Activated naive CD8-positive, alpha-beta T cell treated with anti-CD3 and anti-CD28 coated beads for 36 hours (primary cell): ENCODE results near the gene TMEM258. TPM values are rescaled to one million over a fixed set of nuclear protein-coding genes. Genes with fewer than 3 reads are reported as not detected.

Experiments used
- DNase-seq: peaks from one replicate; pipeline ENCODE4 v3.0.0; 2021
- H3K27ac Mint-ChIP-seq: one replicate; pipeline ENCODE4 v1.8.0; 2022; ENCODE audit warnings: mild to moderate bottlenecking, moderate library complexity, mixed read lengths
- H3K27me3 Mint-ChIP-seq: one replicate; pipeline ENCODE4 v1.8.0; 2022; ENCODE audit warnings: mild to moderate bottlenecking, mixed read lengths
- H3K36me3 Mint-ChIP-seq: one replicate; pipeline ENCODE4 v1.8.0; 2021; ENCODE audit warnings: mild to moderate bottlenecking, mixed read lengths
- H3K4me1 Mint-ChIP-seq: one replicate; pipeline ENCODE4 v1.8.0; 2021; ENCODE audit warnings: mixed read lengths
- H3K4me3 Mint-ChIP-seq: one replicate; pipeline ENCODE4 v1.8.0; 2022; ENCODE audit warnings: mild to moderate bottlenecking, moderate library complexity, mixed read lengths
- H3K9me3 Mint-ChIP-seq: one replicate; pipeline ENCODE4 v1.8.0; 2022; ENCODE audit warnings: mixed read lengths
- total RNA-seq, 2 experiments: library from RNA; stranded (reverse); gene quantifications; one replicate each; pipeline ENCODE4 v1.2.3, GENCODE V29; 2021

TMEM258 gene
- total RNA-seq, 2 experiments from 2014 or later: 143 TPM

GRCh38 chr11:61814247-61814957, 22.0 kb upstream of the TMEM258 start:
- Mint-ChIP-seq H3K9me3 (peaks cover 1% of the 10 kb centered on the region), H3K27me3 (peaks cover 48% of the 10 kb centered on the region), H3K36me3 (peaks cover 30% of the 10 kb centered on the region), H3K4me1 (peaks cover 9% of the 10 kb centered on the region), H3K27ac (peak overlapping the region; percentile 43), H3K4me3 (peak overlapping the region; percentile 93)
- no peak for DNase-seq

- H3K27ac Mint-ChIP-seq: no peak overlapping the region
- H3K36me3 Mint-ChIP-seq: peaks cover 36% of the 10 kb centered on the region
- DNase-seq: no peak
Observed at GRCh38 chr11:61812736-61813411, 20.5 kb upstream of the TMEM258 start.

GRCh38 chr11:61811831-61812230, 19.4 kb upstream of the TMEM258 start:
- peaks cover 1% of the 10 kb centered on the region for H3K9me3 Mint-ChIP-seq
- peaks cover 9% of the 10 kb centered on the region for H3K4me1 Mint-ChIP-seq
- no peak overlapping the region for H3K27ac Mint-ChIP-seq
- DNase-seq: no peak
- peaks cover 37% of the 10 kb centered on the region for H3K36me3 Mint-ChIP-seq
- peaks cover 34% of the 10 kb centered on the region for H3K27me3 Mint-ChIP-seq
- no peak overlapping the region for H3K4me3 Mint-ChIP-seq

More at GRCh38 chr11:61812736-61813411, 20.5 kb upstream of the TMEM258 start:
- Mint-ChIP-seq H3K27me3 (peaks cover 44% of the 10 kb centered on the region), H3K4me1 (peaks cover 9% of the 10 kb centered on the region), H3K4me3 (no peak overlapping the region), H3K9me3 (peaks cover 1% of the 10 kb centered on the region)

- Mint-ChIP-seq H3K27ac (no peak overlapping the region), H3K36me3 (peaks cover 37% of the 10 kb centered on the region), H3K4me1 (peaks cover 7% of the 10 kb centered on the region), H3K9me3 (peaks cover 1% of the 10 kb centered on the region), H3K27me3 (peaks cover 25% of the 10 kb centered on the region), H3K4me3 (no peak overlapping the region)
- no peak for DNase-seq
Observed at GRCh38 chr11:61810671-61811175, 18.3 kb upstream of the TMEM258 start.

GRCh38 chr11:61806785-61807184, 14.4 kb upstream of the TMEM258 start:
- Mint-ChIP-seq H3K4me1 (no peaks in the 10 kb centered on the region), H3K27me3 (no peaks in the 10 kb centered on the region), H3K4me3 (no peak overlapping the region), H3K27ac (no peak overlapping the region), H3K9me3 (no peaks in the 10 kb centered on the region), H3K36me3 (peaks cover 22% of the 10 kb centered on the region)
- DNase-seq: no peak

GRCh38 chr11:61805146-61805545, 12.7 kb upstream of the TMEM258 start:
- Mint-ChIP-seq H3K27ac (no peak overlapping the region), H3K4me3 (no peak overlapping the region), H3K36me3 (peaks cover 19% of the 10 kb centered on the region), H3K27me3 (no peaks in the 10 kb centered on the region), H3K4me1 (peaks cover 3% of the 10 kb centered on the region), H3K9me3 (no peaks in the 10 kb centered on the region)
- no peak for DNase-seq

- H3K27ac Mint-ChIP-seq: no peak overlapping the region
- H3K27me3 Mint-ChIP-seq: no peaks in the 10 kb centered on the region
- peaks cover 24% of the 10 kb centered on the region for H3K36me3 Mint-ChIP-seq
- H3K4me1 Mint-ChIP-seq: peaks cover 3% of the 10 kb centered on the region
- H3K4me3 Mint-ChIP-seq: no peak overlapping the region
- no peak for DNase-seq
- no peaks in the 10 kb centered on the region for H3K9me3 Mint-ChIP-seq
Observed at GRCh38 chr11:61803889-61804647, 11.7 kb upstream of the TMEM258 start.

- Mint-ChIP-seq H3K4me3 (no peak overlapping the region), H3K36me3 (peaks cover 26% of the 10 kb centered on the region), H3K9me3 (no peaks in the 10 kb centered on the region), H3K27me3 (no peaks in the 10 kb centered on the region), H3K27ac (no peak overlapping the region), H3K4me1 (peaks cover 5% of the 10 kb centered on the region)
- no peak for DNase-seq
Observed at GRCh38 chr11:61802605-61803004, 10.2 kb upstream of the TMEM258 start.

- no peak for DNase-seq
- Mint-ChIP-seq H3K4me1 (peaks cover 20% of the 10 kb centered on the region), H3K36me3 (peaks cover 45% of the 10 kb centered on the region), H3K4me3 (no peak overlapping the region), H3K27me3 (no peaks in the 10 kb centered on the region), H3K9me3 (no peaks in the 10 kb centered on the region), H3K27ac (no peak overlapping the region)
Observed at GRCh38 chr11:61800331-61801281, 8.2 kb upstream of the TMEM258 start.

GRCh38 chr11:61799665-61800284, 7.4 kb upstream of the TMEM258 start:
- no peaks in the 10 kb centered on the region for H3K27me3 Mint-ChIP-seq
- no peaks in the 10 kb centered on the region for H3K9me3 Mint-ChIP-seq
- peaks cover 51% of the 10 kb centered on the region for H3K36me3 Mint-ChIP-seq
- H3K27ac Mint-ChIP-seq: no peak overlapping the region
- H3K4me3 Mint-ChIP-seq: no peak overlapping the region
- peaks cover 24% of the 10 kb centered on the region for H3K4me1 Mint-ChIP-seq
- DNase-seq: no peak

GRCh38 chr11:61797263-61797944, 5.0 kb upstream of the TMEM258 start:
- Mint-ChIP-seq H3K9me3 (no peaks in the 10 kb centered on the region), H3K36me3 (peaks cover 54% of the 10 kb centered on the region), H3K4me3 (no peak overlapping the region), H3K27ac (peak overlapping the region; percentile 1), H3K27me3 (no peaks in the 10 kb centered on the region), H3K4me1 (peaks cover 32% of the 10 kb centered on the region)
- peak; percentile 47 for DNase-seq

GRCh38 chr11:61795876-61796526, 3.6 kb upstream of the TMEM258 start:
- no peak for DNase-seq
- no peak overlapping the region for H3K4me3 Mint-ChIP-seq
- H3K36me3 Mint-ChIP-seq: peaks cover 57% of the 10 kb centered on the region
- no peaks in the 10 kb centered on the region for H3K27me3 Mint-ChIP-seq
- H3K4me1 Mint-ChIP-seq: peaks cover 37% of the 10 kb centered on the region
- no peak overlapping the region for H3K27ac Mint-ChIP-seq
- no peaks in the 10 kb centered on the region for H3K9me3 Mint-ChIP-seq

- Mint-ChIP-seq H3K27me3 (no peaks in the 10 kb centered on the region), H3K4me3 (peak overlapping the region; percentile 9), H3K27ac (no peak overlapping the region), H3K4me1 (peaks cover 36% of the 10 kb centered on the region), H3K36me3 (peaks cover 55% of the 10 kb centered on the region), H3K9me3 (no peaks in the 10 kb centered on the region)
- no peak for DNase-seq
Observed at GRCh38 chr11:61795459-61795858, 3.1 kb upstream of the TMEM258 start.
